ENCODE measurements around the gene TMOD4. TPM values are rescaled to one million over a fixed set of nuclear protein-coding genes. Genes with fewer than 3 reads are reported as not detected.

TMOD4 gene
- total and polyA plus RNA-seq, 2 experiments from 2014 or later, result 0.44 TPM; not detected in 1

DNA sequence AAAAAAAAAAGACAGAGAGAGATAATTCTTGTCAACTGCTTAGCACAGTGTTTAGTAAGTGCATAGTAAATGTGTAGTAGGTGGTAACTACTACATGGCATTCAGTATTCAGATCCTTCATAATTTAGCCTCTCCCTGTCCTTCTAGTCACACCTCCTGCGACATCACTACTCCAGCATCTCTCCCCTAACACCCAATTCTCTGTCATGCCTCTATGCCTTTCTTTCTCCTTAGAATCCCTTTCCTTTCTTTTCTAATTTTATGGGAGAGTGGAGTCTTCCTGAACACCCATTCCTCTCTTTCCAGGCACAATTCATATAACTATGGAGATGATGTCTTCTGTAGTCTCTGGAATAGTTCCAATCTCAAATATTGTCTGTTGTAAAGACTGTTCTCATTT is 18.1 kb upstream of the TMOD4 start:
- Histone ChIP-seq H3K27me3 (no peaks in the 10 kb centered on the region), H3K79me2 (peaks cover 6% of the 10 kb centered on the region), H3K36me3 (replicated peaks; ENCODE audit: insufficient read depth, low read depth) (no peaks in the 10 kb centered on the region), H3K9me2 (replicated peaks; ENCODE audit: insufficient read depth) (no peaks in the 10 kb centered on the region), H4K20me1 (ENCODE audit: insufficient read depth, poor library complexity, severe bottlenecking) (no peaks in the 10 kb centered on the region), H3K9me3 (ENCODE audit: low read depth) (no peaks in the 10 kb centered on the region), H3K4me1 (ENCODE audit: insufficient read depth) (peaks cover 5% of the 10 kb centered on the region), H2AFZ (no peak overlapping the region), H3K4me2 (no peak overlapping the region), H3K27ac (no peak overlapping the region), H3K4me3 (no peak overlapping the region)
- no peak for DNase-seq (ENCODE audit: low spot score)
- TF ChIP-seq EZH2phosphoT487 (IDR thresholded peaks at IDR 0.05; ENCODE audit: low read depth, severe bottlenecking, unreplicated experiment) (no peak), EZH2 (IDR thresholded peaks at IDR 0.05; ENCODE audit: borderline replicate concordance) (no peak)
- TF ChIP-seq, protein P1, sequence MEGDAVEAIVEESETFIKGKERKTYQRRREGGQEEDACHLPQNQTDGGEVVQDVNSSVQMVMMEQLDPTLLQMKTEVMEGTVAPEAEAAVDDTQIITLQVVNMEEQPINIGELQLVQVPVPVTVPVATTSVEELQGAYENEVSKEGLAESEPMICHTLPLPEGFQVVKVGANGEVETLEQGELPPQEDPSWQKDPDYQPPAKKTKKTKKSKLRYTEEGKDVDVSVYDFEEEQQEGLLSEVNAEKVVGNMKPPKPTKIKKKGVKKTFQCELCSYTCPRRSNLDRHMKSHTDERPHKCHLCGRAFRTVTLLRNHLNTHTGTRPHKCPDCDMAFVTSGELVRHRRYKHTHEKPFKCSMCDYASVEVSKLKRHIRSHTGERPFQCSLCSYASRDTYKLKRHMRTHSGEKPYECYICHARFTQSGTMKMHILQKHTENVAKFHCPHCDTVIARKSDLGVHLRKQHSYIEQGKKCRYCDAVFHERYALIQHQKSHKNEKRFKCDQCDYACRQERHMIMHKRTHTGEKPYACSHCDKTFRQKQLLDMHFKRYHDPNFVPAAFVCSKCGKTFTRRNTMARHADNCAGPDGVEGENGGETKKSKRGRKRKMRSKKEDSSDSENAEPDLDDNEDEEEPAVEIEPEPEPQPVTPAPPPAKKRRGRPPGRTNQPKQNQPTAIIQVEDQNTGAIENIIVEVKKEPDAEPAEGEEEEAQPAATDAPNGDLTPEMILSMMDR (IDR thresholded peaks at IDR 0.05; ENCODE audit: poor library complexity), result no peak
- WGBS (ENCODE audit: low lambda C conversion rate, missing lambda C conversion rate), result 89% methylated on average over 1 of the region's 1 CpG

DNA sequence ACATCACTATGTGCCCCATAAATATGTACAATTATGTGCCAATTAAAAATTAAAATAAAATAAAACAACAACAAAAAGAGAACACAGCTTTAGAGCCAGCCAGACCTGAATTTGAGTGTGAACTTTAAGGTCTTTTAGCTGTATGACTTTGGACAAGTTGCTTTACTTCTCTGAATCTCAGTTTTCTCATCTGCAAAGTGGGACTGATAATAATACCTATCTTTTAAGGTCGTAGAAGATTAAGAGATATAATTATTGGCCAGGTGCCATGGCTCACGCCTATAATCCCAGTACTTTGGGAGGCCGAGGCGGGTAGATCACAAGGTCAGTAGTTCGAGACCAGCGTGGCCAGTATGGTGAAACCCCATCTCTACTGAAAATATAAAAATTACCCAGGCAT is 17.5 kb upstream of the TMOD4 start:
- WGBS (ENCODE audit: low lambda C conversion rate, missing lambda C conversion rate), result 85% methylated on average over 6 of the region's 6 CpGs
- no peak overlapping the region for H3K27ac ChIP-seq
- TF ChIP-seq EZH2phosphoT487 (IDR thresholded peaks at IDR 0.05; ENCODE audit: low read depth, severe bottlenecking, unreplicated experiment) (no peak), EZH2 (IDR thresholded peaks at IDR 0.05; ENCODE audit: borderline replicate concordance) (no peak)
- TF ChIP-seq, protein P1 (IDR thresholded peaks at IDR 0.05; ENCODE audit: poor library complexity), result no peak

DNA sequence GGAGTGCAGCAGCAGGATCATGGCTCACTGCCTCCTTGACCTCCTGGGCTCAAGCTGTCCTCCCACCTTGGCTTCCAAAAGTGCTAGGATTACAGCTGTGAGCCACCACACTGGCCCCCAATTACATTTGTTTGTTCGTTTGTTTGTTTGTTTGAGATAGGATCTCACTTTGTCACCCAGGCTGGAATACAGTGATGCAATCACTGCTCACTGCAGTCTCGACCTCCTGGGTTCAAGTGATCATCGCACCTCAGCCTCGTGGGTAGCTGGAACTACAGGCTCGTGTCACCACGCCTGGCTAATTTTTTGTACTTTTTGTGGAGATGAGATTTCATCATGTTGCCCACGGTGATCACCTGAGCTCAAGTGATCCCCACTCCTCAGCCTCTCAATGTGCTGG is 16.3 kb upstream of the TMOD4 start:
- TF ChIP-seq, protein P1 (IDR thresholded peaks at IDR 0.05; ENCODE audit: poor library complexity), result no peak
- TF ChIP-seq EZH2phosphoT487 (IDR thresholded peaks at IDR 0.05; ENCODE audit: low read depth, severe bottlenecking, unreplicated experiment) (no peak), EZH2 (IDR thresholded peaks at IDR 0.05; ENCODE audit: borderline replicate concordance) (no peak)
- Histone ChIP-seq H3K27ac (no peak overlapping the region), H3K79me2 (peaks cover 24% of the 10 kb centered on the region), H3K9me2 (replicated peaks; ENCODE audit: insufficient read depth) (no peaks in the 10 kb centered on the region), H2AFZ (no peak overlapping the region), H3K9me3 (ENCODE audit: low read depth) (no peaks in the 10 kb centered on the region), H3K4me3 (no peak overlapping the region), H4K20me1 (ENCODE audit: insufficient read depth, poor library complexity, severe bottlenecking) (no peaks in the 10 kb centered on the region), H3K27me3 (no peaks in the 10 kb centered on the region), H3K36me3 (replicated peaks; ENCODE audit: insufficient read depth, low read depth) (no peaks in the 10 kb centered on the region), H3K4me2 (no peak overlapping the region), H3K4me1 (ENCODE audit: insufficient read depth) (peaks cover 11% of the 10 kb centered on the region)
- 74% methylated on average over 7 of the region's 7 CpGs for WGBS (ENCODE audit: low lambda C conversion rate, missing lambda C conversion rate)
- DNase-seq (ENCODE audit: low spot score), result no peak

More for the DNA sequence above, 17.5 kb upstream of the TMOD4 start:
- Histone ChIP-seq H3K79me2 (peaks cover 12% of the 10 kb centered on the region), H3K4me3 (no peak overlapping the region), H3K9me2 (replicated peaks; ENCODE audit: insufficient read depth) (no peaks in the 10 kb centered on the region), H3K4me2 (no peak overlapping the region), H3K4me1 (ENCODE audit: insufficient read depth) (peaks cover 10% of the 10 kb centered on the region), H3K36me3 (replicated peaks; ENCODE audit: insufficient read depth, low read depth) (no peaks in the 10 kb centered on the region), H3K9me3 (ENCODE audit: low read depth) (no peaks in the 10 kb centered on the region), H3K27me3 (no peaks in the 10 kb centered on the region), H2AFZ (no peak overlapping the region), H4K20me1 (ENCODE audit: insufficient read depth, poor library complexity, severe bottlenecking) (no peaks in the 10 kb centered on the region)
- no peak for DNase-seq (ENCODE audit: low spot score)
